Amygdala (tissue), 56 donors: ENCODE data around the gene WFIKKN1.
A peak's percentile ranks its signal among the peaks of the same experiment; 100 is the strongest.
"Not testable (repeated sequence)": the region's sequence is repeated elsewhere in the genome, so short reads cannot be mapped to it uniquely, and the experiment has no call there.

Source experiments
- DNase-seq, 56 donors: peaks; one replicate each; lab custom pipeline; 2025; lab: John Stamatoyannopoulos, UW

WFIKKN1 gene

GRCh38 chr16:593807-594206, 37.0 kb upstream of the WFIKKN1 start:
- no peak for DNase-seq

- peak in 1 of 56 donors; percentile 17 for DNase-seq
Observed at GRCh38 chr16:595094-595528, 35.7 kb upstream of the WFIKKN1 start.

GRCh38 chr16:595942-596735, 34.6 kb upstream of the WFIKKN1 start:
- peak in 18 of 56 donors; percentile 15 to 72 (median 41) for DNase-seq

GRCh38 chr16:596736-597060, 34.1 kb upstream of the WFIKKN1 start:
- no peak for DNase-seq

- not testable (repeated sequence) for DNase-seq
Observed at GRCh38 chr16:597655-598054, 33.1 kb upstream of the WFIKKN1 start.

GRCh38 chr16:598823-599739, 31.7 kb upstream of the WFIKKN1 start:
- DNase-seq, result no peak

- DNase-seq, result no peak
Observed at GRCh38 chr16:600781-601180, 30.0 kb upstream of the WFIKKN1 start.

- no peak for DNase-seq
Observed at GRCh38 chr16:603933-604332, 26.9 kb upstream of the WFIKKN1 start.

GRCh38 chr16:606656-607307, 24.0 kb upstream of the WFIKKN1 start:
- DNase-seq, result no peak

- DNase-seq, result no peak
Observed at GRCh38 chr16:608019-608418, 22.8 kb upstream of the WFIKKN1 start.

- DNase-seq, result no peak
Observed at GRCh38 chr16:609316-609715, 21.5 kb upstream of the WFIKKN1 start.

GRCh38 chr16:609984-610383, 20.8 kb upstream of the WFIKKN1 start:
- DNase-seq, result no peak

- peak in 40 of 56 donors; percentile 13 to 76 (median 43) for DNase-seq
Observed at GRCh38 chr16:610513-611381, 20.0 kb upstream of the WFIKKN1 start.

- no peak for DNase-seq
Observed at GRCh38 chr16:615122-615521, 15.7 kb upstream of the WFIKKN1 start.

GRCh38 chr16:616733-617586, 13.8 kb upstream of the WFIKKN1 start:
- no peak for DNase-seq

GRCh38 chr16:617855-618254, 12.9 kb upstream of the WFIKKN1 start:
- DNase-seq, result no peak

- no peak for DNase-seq
Observed at GRCh38 chr16:619476-620100, 11.2 kb upstream of the WFIKKN1 start.

- DNase-seq, result no peak
Observed at GRCh38 chr16:620700-621525, 9.9 kb upstream of the WFIKKN1 start.
